CD14-positive monocyte (primary cell): ENCODE data around the gene TCF21. TPM values are rescaled to one million over a fixed set of nuclear protein-coding genes. Genes with fewer than 3 reads are reported as not detected.

ENCODE experiments used
- DNase-seq, 3 donors: peaks; one replicate each; pipeline ENCODE4 v3.0.0-alpha.2; 2011 to 2022
- H2AFZ ChIP-seq: 2 replicates; pipeline ENCODE4 v1.6.0; 2012; ENCODE audit warnings: mild to moderate bottlenecking, low read depth, low read length, inconsistent platforms; ENCODE audit not compliant: insufficient read depth, poor library complexity, severe bottlenecking
- H3K27ac ChIP-seq, 2 donors: 1 replicate in 1 of 2; 2 replicates in 1 of 2; pipeline ENCODE4 v1.5.1; 2012 to 2013; ENCODE audit warnings: low read length in 2 of 2, control low read depth in 1 of 2, inconsistent platforms in 1 of 2, low read depth in 1 of 2, mild to moderate bottlenecking in 1 of 2
- H3K27me3 ChIP-seq, 2 donors: one replicate each; pipeline versions ENCODE4 v1.6.0 to v1.6.1; 2011 to 2013; ENCODE audit warnings: low read length in 2 of 2; ENCODE audit not compliant: control insufficient read depth in 2 of 2, insufficient read depth in 2 of 2
- H3K36me3 ChIP-seq, 2 donors: replicated peaks in 1 of 2; 1 replicate in 1 of 2; 2 replicates in 1 of 2; pipeline versions ENCODE4 v1.5.1 to v1.6.1; 2012 to 2013; ENCODE audit warnings: low read length in 2 of 2, control low read depth in 1 of 2, inconsistent platforms in 1 of 2, mild to moderate bottlenecking in 1 of 2; ENCODE audit not compliant: insufficient read depth in 2 of 2, control insufficient read depth in 1 of 2
- H3K4me1 ChIP-seq, 2 donors: 1 replicate in 1 of 2; 2 replicates in 1 of 2; pipeline versions ENCODE4 v1.5.1 to v1.6.1; 2012 to 2013; ENCODE audit warnings: low read length in 2 of 2, control low read depth in 1 of 2, inconsistent platforms in 1 of 2, mild to moderate bottlenecking in 1 of 2, moderate library complexity in 1 of 2; ENCODE audit not compliant: insufficient read depth in 2 of 2, control insufficient read depth in 1 of 2
- H3K4me2 ChIP-seq: replicated peaks from 2 replicates; pipeline ENCODE3; 2012; ENCODE audit warnings: low read length, moderate library complexity, mild to moderate bottlenecking; ENCODE audit not compliant: poor library complexity, severe bottlenecking; ENCODE audit errors: extremely low read depth
- H3K4me3 ChIP-seq, 3 experiments: fragments of 200-600 bp in 1 of 3; sonication (generic) in 1 of 3; replicated peaks in 1 of 3; 1 replicate in 2 of 3; 2 replicates in 1 of 3; pipeline ENCODE4 v1.5.1; 2011 to 2013; ENCODE audit warnings: low read length in 3 of 3, mild to moderate bottlenecking in 3 of 3, control low read depth in 2 of 3, low read depth in 2 of 3, inconsistent platforms in 1 of 3, moderate library complexity in 1 of 3
- H3K79me2 ChIP-seq: 2 replicates; pipeline ENCODE4 v1.6.0; 2012; ENCODE audit warnings: mild to moderate bottlenecking, control low read depth, inconsistent platforms, low read length, moderate library complexity; ENCODE audit not compliant: insufficient read depth
- H3K9ac ChIP-seq: 2 replicates; pipeline ENCODE4 v1.6.0; 2017; ENCODE audit warnings: low read length, mild to moderate bottlenecking; ENCODE audit not compliant: insufficient read depth, poor library complexity, severe bottlenecking
- H3K9me3 ChIP-seq, 2 donors: replicated peaks in 1 of 2; 1 replicate in 1 of 2; 2 replicates in 1 of 2; pipeline versions ENCODE4 v1.5.1 to v1.6.1; 2012 to 2013; ENCODE audit warnings: low read length in 2 of 2, control low read depth in 1 of 2; ENCODE audit not compliant: control insufficient read depth in 1 of 2, insufficient read depth in 1 of 2
- H4K20me1 ChIP-seq: 2 replicates; pipeline ENCODE4 v1.6.0; 2012; ENCODE audit warnings: mild to moderate bottlenecking, low read length, control low read depth, moderate library complexity; ENCODE audit not compliant: insufficient read depth
- H3K27ac Mint-ChIP-seq, 7 donors: one replicate each; pipeline ENCODE4 v1.8.0; 2020; ENCODE audit warnings: mild to moderate bottlenecking in 7 of 7, mixed read lengths in 7 of 7, moderate library complexity in 6 of 7, inconsistent platforms in 2 of 7
- H3K27me3 Mint-ChIP-seq, 3 donors: one replicate each; pipeline ENCODE4 v1.8.0; 2021 to 2022; ENCODE audit warnings: low read depth in 3 of 3, mild to moderate bottlenecking in 3 of 3, mixed read lengths in 3 of 3, moderate library complexity in 3 of 3, inconsistent platforms in 1 of 3
- H3K36me3 Mint-ChIP-seq, 2 donors: one replicate each; pipeline ENCODE4 v1.8.0; 2020; ENCODE audit warnings: mixed read lengths in 2 of 2, inconsistent platforms in 1 of 2, mild to moderate bottlenecking in 1 of 2
- H3K4me1 Mint-ChIP-seq: one replicate; pipeline ENCODE4 v1.8.0; 2020; ENCODE audit warnings: mild to moderate bottlenecking, mixed read lengths
- H3K4me3 Mint-ChIP-seq, 2 donors: one replicate each; pipeline ENCODE4 v1.8.0; 2020; ENCODE audit warnings: mild to moderate bottlenecking in 2 of 2, mixed read lengths in 2 of 2, moderate library complexity in 1 of 2
- H3K9me3 Mint-ChIP-seq, 7 donors: one replicate each; pipeline ENCODE4 v1.8.0; 2020 to 2022; ENCODE audit warnings: mixed read lengths in 7 of 7, mild to moderate bottlenecking in 6 of 7, moderate library complexity in 6 of 7, inconsistent platforms in 2 of 7
- CTCF ChIP-seq: fragments of 200-600 bp; IDR thresholded peaks from one replicate; pipeline ENCODE4 v1.8.0; 2022; ENCODE audit warnings: antibody characterized with exemption, mild to moderate bottlenecking
- WGBS: methylation state at CpG from one replicate; pipeline ENCODE4 v1.1.5; 2013; ENCODE audit warnings: missing lambda C conversion rate; ENCODE audit not compliant: insufficient coverage; 5-methylcytosine and 5-hydroxymethylcytosine counted together
- intact Hi-C, 2 donors: fragments of 100-400 bp; cut with micrococcal nuclease; formaldehyde crosslinking; loops; one replicate each; pipeline versions ENCODE4 v1.15.0 to v1.15.1; 2023
- polyA plus RNA-seq, 3 donors: library from polyadenylated mRNA; depleted of rRNA in 1 of 3; unstranded in 2 of 3; stranded (reverse) in 1 of 3; fragments of 300-500 nt in 2 of 3; fragments of >200 nt in 1 of 3; fragmentation: Illumina TruSeq in 2 of 3; gene quantifications; 1 replicate in 2 of 3; 2 replicates in 1 of 3; pipeline ENCODE4 v1.2.3, GENCODE V29; 2012 to 2021

Gene TCF21
- polyA plus RNA-seq, 3 donors: not detected

GRCh38 chr6:133916650-133917151 lies 27.8 kb downstream of the TCF21 start:
- Histone ChIP-seq H3K27me3 (peaks cover 22 to 24% of the 10 kb centered on the region in 2 donors), H3K36me3 (no peaks in the 10 kb centered on the region), H2AFZ (peak overlapping the region; percentile 58), H4K20me1 (no peaks in the 10 kb centered on the region), H3K4me2 (peak overlapping the region; percentile 71), H3K9ac (no peak overlapping the region), H3K27ac (no peak overlapping the region), H3K4me3 (peak overlapping the region in 1 of 3 experiments; percentile 39), H3K79me2 (no peaks in the 10 kb centered on the region), H3K4me1 (peaks cover 0 to 3% of the 10 kb centered on the region in 2 donors), H3K9me3 (no peaks in the 10 kb centered on the region)
- Mint-ChIP-seq H3K4me1 (peaks cover 10% of the 10 kb centered on the region), H3K27ac (peak overlapping the region in 1 of 7 donors; percentile 36), H3K36me3 (no peaks in the 10 kb centered on the region), H3K9me3 (peaks cover 0 to 7% (median 3%) of the 10 kb centered on the region in 7 donors), H3K4me3 (peak overlapping the region in 1 of 2 donors; percentile 82), H3K27me3 (peaks cover 9 to 29% (median 23%) of the 10 kb centered on the region in 3 donors)
- intact Hi-C loops: loop anchor here in 1 of 2 donors (10.0 kb wide), 1 partner anchor 1372 kb away; no protein-coding TSS in a partner anchor
- TF ChIP-seq CTCF: peak; percentile 94
- WGBS: 2% methylated on average over 6 of the region's 8 CpGs
- DNase-seq: peak; percentile 50 to 66 (median 58)

GRCh38 chr6:133917781-133918180 lies 28.9 kb downstream of the TCF21 start:
- Mint-ChIP-seq H3K9me3 (peaks cover 0 to 7% (median 3%) of the 10 kb centered on the region in 7 donors), H3K36me3 (no peaks in the 10 kb centered on the region), H3K27me3 (peaks cover 8 to 28% (median 18%) of the 10 kb centered on the region in 3 donors), H3K4me1 (peaks cover 10% of the 10 kb centered on the region), H3K4me3 (no peak overlapping the region), H3K27ac (no peak overlapping the region)
- H3K36me3 ChIP-seq: no peaks in the 10 kb centered on the region
- H3K4me1 ChIP-seq: peaks cover 0 to 3% of the 10 kb centered on the region in 2 donors
- TF ChIP-seq CTCF: no peak
- H3K27me3 ChIP-seq: peaks cover 16 to 17% of the 10 kb centered on the region in 2 donors
- H3K4me3 ChIP-seq: no peak overlapping the region
- no peak overlapping the region for H2AFZ ChIP-seq
- no peaks in the 10 kb centered on the region for H3K79me2 ChIP-seq
- H3K4me2 ChIP-seq: no peak overlapping the region
- DNase-seq: no peak
- no CpG with 5 or more reads among the region's 4 CpGs for WGBS
- no peak overlapping the region for H3K27ac ChIP-seq
- H4K20me1 ChIP-seq: no peaks in the 10 kb centered on the region
- H3K9me3 ChIP-seq: no peaks in the 10 kb centered on the region
- intact Hi-C loops: loop anchor here in 1 of 2 donors (10.0 kb wide), 1 partner anchor 1373 kb away; no protein-coding TSS in a partner anchor
- H3K9ac ChIP-seq: no peak overlapping the region
